ENCODE data around the gene EDNRA. TPM values are rescaled to one million over a fixed set of nuclear protein-coding genes. Genes with fewer than 3 reads are reported as not detected.

The EDNRA gene
- total RNA-seq, 1 experiment from 2014 or later: 0.73 TPM

DNA sequence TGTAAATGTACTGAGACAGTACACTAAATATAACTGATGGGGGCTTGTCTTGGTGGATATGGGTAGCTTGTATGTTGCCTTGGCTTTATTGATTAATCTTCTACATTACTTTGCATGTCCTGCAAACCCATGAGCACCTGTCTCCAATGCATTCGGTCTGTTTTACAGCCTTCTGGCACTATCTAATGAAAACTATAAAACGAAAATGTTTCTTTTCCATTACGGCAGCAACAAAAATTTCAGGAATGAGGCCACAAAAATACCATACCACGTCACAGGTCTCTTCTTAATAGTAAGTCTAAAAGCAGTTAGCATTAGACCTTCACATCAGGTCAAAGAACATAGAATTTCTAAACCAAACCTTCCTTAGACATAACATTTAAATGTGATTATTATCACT is 49.8 kb downstream of the EDNRA start:
- ChIA-PET CTCF (no interaction called here), POLR2A (no interaction called here)
- Mint-ChIP-seq H3K27me3 (ENCODE audit: insufficient read depth, unreplicated experiment) (no peaks in the 10 kb centered on the region), H3K9me3 (ENCODE audit: unreplicated experiment) (no peaks in the 10 kb centered on the region), H3K27ac (ENCODE audit: unreplicated experiment) (no peak overlapping the region), H3K4me1 (ENCODE audit: low read depth, unreplicated experiment) (peaks cover 17% of the 10 kb centered on the region), H3K4me3 (ENCODE audit: unreplicated experiment) (no peak overlapping the region), H3K36me3 (ENCODE audit: insufficient read depth, unreplicated experiment) (no peaks in the 10 kb centered on the region)
- Histone ChIP-seq H3K4me3 (ENCODE audit: low read depth, low read length) (no peak overlapping the region), H3K4me1 (peaks cover 47% of the 10 kb centered on the region), H3K36me3 (ENCODE audit: control insufficient read depth, insufficient read depth, low read length) (no peaks in the 10 kb centered on the region), H3K9me3 (no peaks in the 10 kb centered on the region), H3K27me3 (replicated peaks; ENCODE audit: control insufficient read depth, insufficient read depth, low read length) (no peaks in the 10 kb centered on the region)
- no TSS peak for BruUV-seq (replicated peaks)
- TF ChIP-seq, protein P1, sequence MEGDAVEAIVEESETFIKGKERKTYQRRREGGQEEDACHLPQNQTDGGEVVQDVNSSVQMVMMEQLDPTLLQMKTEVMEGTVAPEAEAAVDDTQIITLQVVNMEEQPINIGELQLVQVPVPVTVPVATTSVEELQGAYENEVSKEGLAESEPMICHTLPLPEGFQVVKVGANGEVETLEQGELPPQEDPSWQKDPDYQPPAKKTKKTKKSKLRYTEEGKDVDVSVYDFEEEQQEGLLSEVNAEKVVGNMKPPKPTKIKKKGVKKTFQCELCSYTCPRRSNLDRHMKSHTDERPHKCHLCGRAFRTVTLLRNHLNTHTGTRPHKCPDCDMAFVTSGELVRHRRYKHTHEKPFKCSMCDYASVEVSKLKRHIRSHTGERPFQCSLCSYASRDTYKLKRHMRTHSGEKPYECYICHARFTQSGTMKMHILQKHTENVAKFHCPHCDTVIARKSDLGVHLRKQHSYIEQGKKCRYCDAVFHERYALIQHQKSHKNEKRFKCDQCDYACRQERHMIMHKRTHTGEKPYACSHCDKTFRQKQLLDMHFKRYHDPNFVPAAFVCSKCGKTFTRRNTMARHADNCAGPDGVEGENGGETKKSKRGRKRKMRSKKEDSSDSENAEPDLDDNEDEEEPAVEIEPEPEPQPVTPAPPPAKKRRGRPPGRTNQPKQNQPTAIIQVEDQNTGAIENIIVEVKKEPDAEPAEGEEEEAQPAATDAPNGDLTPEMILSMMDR (IDR thresholded peaks at IDR 0.05; ENCODE audit: insufficient read depth in 1 of 2, low read depth in 1 of 2, low read length in 1 of 2, severe bottlenecking in 1 of 2, unreplicated experiment in 1 of 2): no peak
- intact Hi-C loops (cut with micrococcal nuclease; ENCODE audit: unreplicated experiment): no loop called here
- no peak for DNase-seq

DNA sequence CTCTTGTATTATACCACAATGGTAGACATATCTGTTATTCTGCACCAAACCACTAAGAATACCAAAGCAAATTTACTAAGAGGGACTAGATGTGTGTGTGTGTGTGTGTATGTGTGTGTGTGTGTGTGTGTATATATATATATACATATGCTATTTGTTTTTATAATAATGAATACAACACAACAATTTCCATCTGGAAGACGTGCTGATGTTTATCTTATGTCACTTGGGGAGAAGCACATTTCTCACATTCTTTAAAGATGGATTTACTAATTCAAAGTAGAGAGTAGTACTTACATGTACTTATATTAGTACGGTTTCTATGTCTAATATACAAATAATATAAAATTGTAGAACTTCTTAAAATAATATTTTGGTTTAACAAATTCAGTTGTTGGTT is 52.0 kb downstream of the EDNRA start:
- DNase-seq: no peak
- H3K36me3 Mint-ChIP-seq (ENCODE audit: insufficient read depth, unreplicated experiment): no peaks in the 10 kb centered on the region
- H3K9me3 ChIP-seq: no peaks in the 10 kb centered on the region
- ChIA-PET CTCF (no interaction called here), POLR2A (no interaction called here)
- H3K4me1 ChIP-seq: peaks cover 55% of the 10 kb centered on the region
- no peak overlapping the region for H3K4me3 ChIP-seq (ENCODE audit: low read depth, low read length)
- peaks cover 18% of the 10 kb centered on the region for H3K4me1 Mint-ChIP-seq (ENCODE audit: low read depth, unreplicated experiment)
- H3K27me3 ChIP-seq (replicated peaks; ENCODE audit: control insufficient read depth, insufficient read depth, low read length): no peaks in the 10 kb centered on the region
- no peaks in the 10 kb centered on the region for H3K36me3 ChIP-seq (ENCODE audit: control insufficient read depth, insufficient read depth, low read length)
- no peaks in the 10 kb centered on the region for H3K9me3 Mint-ChIP-seq (ENCODE audit: unreplicated experiment)
- H3K27ac Mint-ChIP-seq (ENCODE audit: unreplicated experiment): no peak overlapping the region
- H3K4me3 Mint-ChIP-seq (ENCODE audit: unreplicated experiment): no peak overlapping the region
- no peaks in the 10 kb centered on the region for H3K27me3 Mint-ChIP-seq (ENCODE audit: insufficient read depth, unreplicated experiment)
- TF ChIP-seq, protein P1 (IDR thresholded peaks at IDR 0.05; ENCODE audit: insufficient read depth in 1 of 2, low read depth in 1 of 2, low read length in 1 of 2, severe bottlenecking in 1 of 2, unreplicated experiment in 1 of 2): no peak
- BruUV-seq (replicated peaks): no TSS peak
- intact Hi-C loops (cut with micrococcal nuclease; ENCODE audit: unreplicated experiment): no loop called here

DNA sequence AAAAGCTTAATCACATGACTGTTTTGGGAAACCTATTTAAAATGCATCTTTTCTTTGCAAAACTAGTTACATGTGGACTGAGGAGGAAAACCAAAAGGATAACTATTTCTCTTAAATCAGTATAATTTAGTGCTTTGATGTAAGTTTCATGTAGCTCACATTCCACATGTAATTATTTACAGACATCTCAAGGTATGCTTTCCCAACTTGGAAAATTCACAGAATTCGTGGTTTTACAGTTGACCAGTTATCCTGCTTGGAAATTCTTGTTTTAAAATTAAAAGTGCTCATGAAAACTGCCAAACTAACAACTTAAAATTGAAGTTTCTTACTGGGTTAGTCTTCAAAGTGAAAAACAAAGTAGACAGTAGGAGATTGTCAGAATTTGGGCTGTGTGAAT is 52.4 kb downstream of the EDNRA start:
- H3K27me3 Mint-ChIP-seq (ENCODE audit: insufficient read depth, unreplicated experiment): no peaks in the 10 kb centered on the region
- TF ChIP-seq, protein P1 (IDR thresholded peaks at IDR 0.05; ENCODE audit: insufficient read depth in 1 of 2, low read depth in 1 of 2, low read length in 1 of 2, severe bottlenecking in 1 of 2, unreplicated experiment in 1 of 2): no peak
- H3K4me1 Mint-ChIP-seq (ENCODE audit: low read depth, unreplicated experiment): peaks cover 18% of the 10 kb centered on the region
- intact Hi-C loops (cut with micrococcal nuclease; ENCODE audit: unreplicated experiment): no loop called here
- no TSS peak for BruUV-seq (replicated peaks)
- Histone ChIP-seq H3K36me3 (ENCODE audit: control insufficient read depth, insufficient read depth, low read length) (no peaks in the 10 kb centered on the region), H3K4me1 (peaks cover 55% of the 10 kb centered on the region), H3K27me3 (replicated peaks; ENCODE audit: control insufficient read depth, insufficient read depth, low read length) (no peaks in the 10 kb centered on the region), H3K4me3 (ENCODE audit: low read depth, low read length) (no peak overlapping the region), H3K9me3 (no peaks in the 10 kb centered on the region)
- ChIA-PET CTCF (no interaction called here), POLR2A (no interaction called here)
- H3K27ac Mint-ChIP-seq (ENCODE audit: unreplicated experiment): no peak overlapping the region
- no peaks in the 10 kb centered on the region for H3K36me3 Mint-ChIP-seq (ENCODE audit: insufficient read depth, unreplicated experiment)
- no peak overlapping the region for H3K4me3 Mint-ChIP-seq (ENCODE audit: unreplicated experiment)
- H3K9me3 Mint-ChIP-seq (ENCODE audit: unreplicated experiment): no peaks in the 10 kb centered on the region
- no peak for DNase-seq
